GM12874 (cell line): Measurements from ENCODE around the gene TGFB1.

Experiments used
- TF ChIP-seq, protein P1 (sequence below): IDR thresholded peaks from 2 replicates; pipeline ENCODE4 v1.5.1; 2011; ENCODE audit warnings: low read depth, mild to moderate bottlenecking, control low read depth, low read length, moderate library complexity; ENCODE audit not compliant: insufficient read depth

TGFB1 gene

DNA sequence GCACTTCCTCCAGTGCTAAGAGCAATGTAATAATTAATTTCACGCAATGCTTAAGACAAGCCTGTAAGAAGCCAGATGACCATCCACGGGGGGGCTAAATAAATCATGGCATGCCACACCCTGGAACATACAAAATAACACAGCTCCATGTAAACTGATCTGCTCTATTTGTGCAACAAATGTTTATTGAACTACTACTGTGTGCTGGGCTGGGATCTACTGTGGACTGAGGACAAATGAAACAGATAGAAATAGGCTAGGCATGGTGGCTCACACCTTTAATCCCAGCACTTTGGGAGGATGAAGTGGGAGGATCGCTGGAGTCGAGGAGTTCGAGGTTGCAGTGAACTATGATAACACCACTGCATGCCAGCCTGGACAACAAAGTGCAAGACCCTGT, 21.3 kb downstream of the TGFB1 start:
- TF ChIP-seq, protein P1, sequence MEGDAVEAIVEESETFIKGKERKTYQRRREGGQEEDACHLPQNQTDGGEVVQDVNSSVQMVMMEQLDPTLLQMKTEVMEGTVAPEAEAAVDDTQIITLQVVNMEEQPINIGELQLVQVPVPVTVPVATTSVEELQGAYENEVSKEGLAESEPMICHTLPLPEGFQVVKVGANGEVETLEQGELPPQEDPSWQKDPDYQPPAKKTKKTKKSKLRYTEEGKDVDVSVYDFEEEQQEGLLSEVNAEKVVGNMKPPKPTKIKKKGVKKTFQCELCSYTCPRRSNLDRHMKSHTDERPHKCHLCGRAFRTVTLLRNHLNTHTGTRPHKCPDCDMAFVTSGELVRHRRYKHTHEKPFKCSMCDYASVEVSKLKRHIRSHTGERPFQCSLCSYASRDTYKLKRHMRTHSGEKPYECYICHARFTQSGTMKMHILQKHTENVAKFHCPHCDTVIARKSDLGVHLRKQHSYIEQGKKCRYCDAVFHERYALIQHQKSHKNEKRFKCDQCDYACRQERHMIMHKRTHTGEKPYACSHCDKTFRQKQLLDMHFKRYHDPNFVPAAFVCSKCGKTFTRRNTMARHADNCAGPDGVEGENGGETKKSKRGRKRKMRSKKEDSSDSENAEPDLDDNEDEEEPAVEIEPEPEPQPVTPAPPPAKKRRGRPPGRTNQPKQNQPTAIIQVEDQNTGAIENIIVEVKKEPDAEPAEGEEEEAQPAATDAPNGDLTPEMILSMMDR: no peak

DNA sequence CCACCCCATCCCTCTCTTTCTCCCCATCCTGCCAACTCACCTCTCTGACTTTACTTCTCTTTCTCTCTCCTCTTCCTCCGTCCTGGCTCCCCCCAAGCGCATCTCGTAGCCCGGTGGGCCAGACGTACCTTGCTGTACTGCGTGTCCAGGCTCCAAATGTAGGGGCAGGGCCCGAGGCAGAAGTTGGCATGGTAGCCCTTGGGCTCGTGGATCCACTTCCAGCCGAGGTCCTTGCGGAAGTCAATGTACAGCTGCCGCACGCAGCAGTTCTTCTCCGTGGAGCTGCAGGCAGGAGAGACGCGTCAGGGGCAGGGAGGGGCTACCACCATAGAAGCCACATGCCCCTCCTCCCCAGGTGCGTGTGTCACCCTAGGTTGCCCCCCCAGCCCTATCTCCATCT, 21.7 kb downstream of the TGFB1 start:
- TF ChIP-seq, protein P1: no peak

DNA sequence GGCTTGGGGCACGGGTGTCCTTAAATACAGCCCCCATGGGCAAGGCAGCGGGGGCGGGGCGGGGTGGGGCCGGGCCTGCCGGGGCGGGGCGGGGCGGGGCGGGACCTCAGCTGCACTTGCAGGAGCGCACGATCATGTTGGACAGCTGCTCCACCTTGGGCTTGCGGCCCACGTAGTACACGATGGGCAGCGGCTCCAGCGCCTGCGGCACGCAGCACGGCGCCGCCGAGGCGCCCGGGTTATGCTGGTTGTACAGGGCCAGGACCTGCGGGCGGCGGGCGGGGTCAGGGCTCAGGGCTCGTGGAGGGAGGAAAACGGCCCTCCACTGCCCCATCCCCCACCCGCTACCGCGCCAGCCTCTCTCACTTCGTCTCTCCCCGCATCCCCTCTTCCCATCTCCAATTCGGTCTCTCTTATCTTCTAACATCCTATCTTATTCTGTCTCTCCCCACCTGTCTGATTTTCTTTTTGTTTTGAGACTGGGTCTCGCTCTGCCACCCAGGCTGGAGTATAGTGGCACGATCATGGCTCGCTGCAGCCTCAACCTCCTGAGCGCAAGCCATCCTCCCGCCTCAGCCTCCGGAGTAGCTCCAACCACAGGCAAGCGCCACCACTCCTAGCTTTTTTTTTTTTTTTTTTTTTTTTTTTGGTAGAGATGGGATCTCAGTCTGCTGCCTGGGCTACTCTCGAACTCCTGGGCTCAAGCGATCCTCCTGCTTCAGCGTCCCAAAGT, 22.6 kb downstream of the TGFB1 start:
- TF ChIP-seq, protein P1: no peak

DNA sequence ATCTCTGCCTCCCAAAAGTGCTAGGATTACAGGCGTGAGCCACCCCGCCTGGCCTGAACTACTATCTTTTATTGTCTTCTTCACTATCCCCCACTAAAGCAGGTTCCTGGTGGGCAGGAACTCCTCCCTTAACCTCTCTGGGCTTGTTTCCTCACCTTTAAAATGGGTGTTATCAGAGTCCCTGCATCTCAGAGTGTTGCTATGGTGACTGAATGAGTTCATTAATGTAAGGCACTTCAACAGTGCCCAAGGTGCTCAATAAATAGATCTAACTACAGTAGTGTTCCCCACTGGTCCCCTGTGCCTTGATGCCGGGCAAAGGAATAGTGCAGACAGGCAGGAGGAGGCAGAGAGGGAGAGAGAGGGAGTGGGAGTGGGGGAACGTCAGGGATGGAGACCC, 23.2 kb downstream of the TGFB1 start:
- TF ChIP-seq, protein P1: no peak

DNA sequence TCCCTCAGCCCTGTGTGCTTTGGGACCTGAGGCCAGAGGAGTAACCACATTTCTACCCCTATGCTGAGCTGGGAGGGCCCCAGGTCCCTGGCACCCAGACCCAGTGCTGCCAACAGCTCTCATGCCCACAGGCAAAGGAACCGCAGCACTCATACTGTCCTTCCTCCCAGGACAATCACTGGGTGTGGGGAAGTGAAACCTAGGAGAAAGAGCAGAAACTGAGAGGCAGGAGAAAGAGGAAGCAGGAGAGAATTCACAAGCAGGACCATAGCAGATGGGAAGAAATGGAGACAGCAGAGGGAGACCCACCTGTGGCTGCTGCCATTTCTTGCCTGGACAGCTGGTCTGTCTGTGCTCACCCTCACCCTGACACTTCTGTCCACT, 24.9 kb downstream of the TGFB1 start:
- TF ChIP-seq, protein P1: no peak

DNA sequence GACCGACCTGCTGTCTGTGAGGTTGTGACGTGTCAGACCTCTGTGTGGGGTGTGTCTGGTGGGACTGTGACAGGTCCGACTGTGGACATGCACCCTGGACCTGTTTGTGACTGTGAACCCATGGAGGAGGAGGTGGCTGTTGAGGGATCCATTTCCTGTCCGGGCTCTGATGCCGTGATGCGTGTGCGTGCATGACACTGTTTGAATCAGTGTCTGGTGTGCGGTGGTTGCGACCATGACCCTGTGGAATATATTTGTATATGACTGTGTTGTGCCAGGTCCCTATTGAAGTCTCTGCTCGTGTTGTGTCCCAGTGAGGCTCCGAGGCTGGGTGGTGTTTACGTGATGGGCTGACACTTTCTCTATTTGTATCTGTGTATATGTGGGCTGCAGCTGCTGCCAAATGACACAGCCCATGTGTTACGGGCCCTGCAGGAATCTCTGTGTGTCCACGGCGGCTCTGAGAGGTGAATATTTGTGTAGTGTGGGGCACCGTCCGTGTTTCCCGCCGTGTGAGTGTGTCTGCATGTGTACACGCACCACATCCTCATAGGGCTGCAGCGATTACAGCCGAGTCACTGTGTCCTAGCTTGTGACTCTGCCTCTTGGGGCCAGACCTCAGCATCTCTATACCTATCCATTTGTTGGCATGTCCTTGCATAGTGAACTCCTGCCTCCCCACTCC, 25.4 kb downstream of the TGFB1 start:
- TF ChIP-seq, protein P1: no peak

DNA sequence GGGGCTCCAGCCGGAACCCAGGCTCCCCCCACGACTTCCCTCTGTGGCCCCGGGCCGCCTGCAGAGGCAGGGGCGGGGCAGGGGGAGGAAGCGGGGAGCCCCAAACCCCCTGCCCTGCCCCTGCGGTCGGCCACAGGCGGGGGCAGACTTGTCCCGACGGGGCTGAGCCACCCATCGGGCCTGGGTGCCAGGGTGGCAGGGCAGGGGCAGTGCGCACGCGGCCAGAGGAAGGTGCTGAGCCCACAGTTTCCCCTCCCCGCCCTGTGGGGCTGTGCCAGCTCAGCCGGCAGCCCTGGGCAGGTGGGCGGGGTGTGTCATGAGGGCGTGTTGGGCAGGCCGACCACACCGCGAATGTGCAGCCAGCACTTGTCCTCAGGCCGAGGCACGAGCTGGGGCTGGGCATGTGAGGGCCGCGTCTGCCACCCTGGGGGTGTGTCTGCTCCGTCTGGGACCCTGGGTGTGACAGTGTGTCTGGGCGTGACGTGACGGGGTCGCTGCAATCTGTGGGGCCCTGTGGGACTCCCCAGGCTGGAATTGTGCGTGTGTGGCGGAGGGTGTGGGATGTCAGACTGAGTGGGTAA, 26.1 kb downstream of the TGFB1 start:
- TF ChIP-seq, protein P1: no peak
